Measurements from ENCODE around the gene GSG1L.

- TF ChIP-seq CTCF (IDR thresholded peaks at IDR 0.05; ENCODE audit: insufficient read depth, low read length, poor library complexity, severe bottlenecking): no peak
- TF ChIP-seq EZH2phosphoT487 (conservative IDR thresholded peaks at IDR 0.05; ENCODE audit: low read length): no peak
These were observed 59.6 kb downstream of the GSG1L start for GRCh38 chr16:28003923-28004322.
